ENCODE measurements around the gene ZBTB7C.

Gene ZBTB7C

GRCh38 chr18:48159816-48160215 lies 249.4 kb downstream of the ZBTB7C start:
- Histone ChIP-seq H3K9ac (ENCODE audit: low read depth, low read length) (no peak overlapping the region), H3K4me1 (ENCODE audit: insufficient read depth, low read length) (no peaks in the 10 kb centered on the region; the same call in 1 of the 2 replicates), H3K9me3 (ENCODE audit: control insufficient read depth, insufficient read depth, low read length) (no peaks in the 10 kb centered on the region), H3K36me3 (ENCODE audit: insufficient read depth, low read length) (no peaks in the 10 kb centered on the region)

- no peaks in the 10 kb centered on the region; the same call in 1 of the 2 replicates for H3K4me1 ChIP-seq (ENCODE audit: insufficient read depth, low read length)
Measured at GRCh38 chr18:48158721-48159120, 250.5 kb downstream of the ZBTB7C start.

GRCh38 chr18:48157956-48158355 lies 251.2 kb downstream of the ZBTB7C start:
- H3K36me3 ChIP-seq (ENCODE audit: insufficient read depth, low read length), result no peaks in the 10 kb centered on the region
- no peaks in the 10 kb centered on the region for H3K9me3 ChIP-seq (ENCODE audit: control insufficient read depth, insufficient read depth, low read length)
- no peaks in the 10 kb centered on the region for H3K4me1 ChIP-seq (ENCODE audit: insufficient read depth, low read length)
- H3K9ac ChIP-seq (ENCODE audit: low read depth, low read length), result no peak overlapping the region

More at GRCh38 chr18:48158721-48159120, 250.5 kb downstream of the ZBTB7C start:
- Histone ChIP-seq H3K36me3 (ENCODE audit: insufficient read depth, low read length) (no peaks in the 10 kb centered on the region), H3K9me3 (ENCODE audit: control insufficient read depth, insufficient read depth, low read length) (no peaks in the 10 kb centered on the region), H3K9ac (ENCODE audit: low read depth, low read length) (no peak overlapping the region)

GRCh38 chr18:48155856-48156255 lies 253.3 kb downstream of the ZBTB7C start:
- no peaks in the 10 kb centered on the region for H3K9me3 ChIP-seq (ENCODE audit: control insufficient read depth, insufficient read depth, low read length)
- no peak overlapping the region for H3K9ac ChIP-seq (ENCODE audit: low read depth, low read length)
- no peaks in the 10 kb centered on the region for H3K36me3 ChIP-seq (ENCODE audit: insufficient read depth, low read length)
- H3K4me1 ChIP-seq (ENCODE audit: insufficient read depth, low read length), result no peaks in the 10 kb centered on the region

- no peak overlapping the region for H3K9ac ChIP-seq (ENCODE audit: low read depth, low read length)
- H3K9me3 ChIP-seq (ENCODE audit: control insufficient read depth, insufficient read depth, low read length), result no peaks in the 10 kb centered on the region
- H3K36me3 ChIP-seq (ENCODE audit: insufficient read depth, low read length), result no peaks in the 10 kb centered on the region
- no peaks in the 10 kb centered on the region for H3K4me1 ChIP-seq (ENCODE audit: insufficient read depth, low read length)
Measured at GRCh38 chr18:48154828-48155227, 254.4 kb downstream of the ZBTB7C start.

- Histone ChIP-seq H3K4me1 (ENCODE audit: insufficient read depth, low read length) (no peaks in the 10 kb centered on the region), H3K9ac (ENCODE audit: low read depth, low read length) (no peak overlapping the region), H3K36me3 (ENCODE audit: insufficient read depth, low read length) (no peaks in the 10 kb centered on the region), H3K9me3 (ENCODE audit: control insufficient read depth, insufficient read depth, low read length) (no peaks in the 10 kb centered on the region)
Measured at GRCh38 chr18:48153613-48154481, 255.3 kb downstream of the ZBTB7C start.

- no peaks in the 10 kb centered on the region for H3K9me3 ChIP-seq (ENCODE audit: control insufficient read depth, insufficient read depth, low read length)
Measured at GRCh38 chr18:48152549-48152948, 256.6 kb downstream of the ZBTB7C start.

GRCh38 chr18:48151421-48152065 lies 257.6 kb downstream of the ZBTB7C start:
- Histone ChIP-seq H3K9ac (ENCODE audit: low read depth, low read length) (no peak overlapping the region), H3K9me3 (ENCODE audit: control insufficient read depth, insufficient read depth, low read length) (no peaks in the 10 kb centered on the region), H3K4me1 (ENCODE audit: insufficient read depth, low read length) (no peaks in the 10 kb centered on the region), H3K36me3 (ENCODE audit: insufficient read depth, low read length) (no peaks in the 10 kb centered on the region)

More at GRCh38 chr18:48152549-48152948, 256.6 kb downstream of the ZBTB7C start:
- Histone ChIP-seq H3K4me1 (ENCODE audit: insufficient read depth, low read length) (no peaks in the 10 kb centered on the region), H3K9ac (ENCODE audit: low read depth, low read length) (no peak overlapping the region), H3K36me3 (ENCODE audit: insufficient read depth, low read length) (no peaks in the 10 kb centered on the region)

- Histone ChIP-seq H3K9me3 (ENCODE audit: control insufficient read depth, insufficient read depth, low read length) (no peaks in the 10 kb centered on the region), H3K9ac (ENCODE audit: low read depth, low read length) (no peak overlapping the region), H3K36me3 (ENCODE audit: insufficient read depth, low read length) (no peaks in the 10 kb centered on the region), H3K4me1 (ENCODE audit: insufficient read depth, low read length) (no peaks in the 10 kb centered on the region)
Measured at GRCh38 chr18:48149020-48149685, 260.0 kb downstream of the ZBTB7C start.

GRCh38 chr18:48142994-48143393 lies 266.2 kb downstream of the ZBTB7C start:
- peaks cover 15% of the 10 kb centered on the region for H3K4me1 ChIP-seq (ENCODE audit: insufficient read depth, low read length)
- H3K36me3 ChIP-seq (ENCODE audit: insufficient read depth, low read length), result no peaks in the 10 kb centered on the region
- no peaks in the 10 kb centered on the region for H3K9me3 ChIP-seq (ENCODE audit: control insufficient read depth, insufficient read depth, low read length)
- H3K9ac ChIP-seq (ENCODE audit: low read depth, low read length), result no peak overlapping the region

- no peaks in the 10 kb centered on the region for H3K9me3 ChIP-seq (ENCODE audit: control insufficient read depth, insufficient read depth, low read length)
- peaks cover 21% of the 10 kb centered on the region for H3K4me1 ChIP-seq (ENCODE audit: insufficient read depth, low read length)
- no peak overlapping the region for H3K9ac ChIP-seq (ENCODE audit: low read depth, low read length)
- no peaks in the 10 kb centered on the region for H3K36me3 ChIP-seq (ENCODE audit: insufficient read depth, low read length)
Measured at GRCh38 chr18:48142353-48142752, 266.8 kb downstream of the ZBTB7C start.

GRCh38 chr18:48140731-48141130 lies 268.5 kb downstream of the ZBTB7C start:
- Histone ChIP-seq H3K4me1 (ENCODE audit: insufficient read depth, low read length) (peaks cover 21% of the 10 kb centered on the region), H3K9ac (ENCODE audit: low read depth, low read length) (no peak overlapping the region), H3K9me3 (ENCODE audit: control insufficient read depth, insufficient read depth, low read length) (no peaks in the 10 kb centered on the region), H3K36me3 (ENCODE audit: insufficient read depth, low read length) (no peaks in the 10 kb centered on the region)

- H3K4me1 ChIP-seq (ENCODE audit: insufficient read depth, low read length), result peaks cover 21% of the 10 kb centered on the region
- no peaks in the 10 kb centered on the region for H3K9me3 ChIP-seq (ENCODE audit: control insufficient read depth, insufficient read depth, low read length)
- no peaks in the 10 kb centered on the region for H3K36me3 ChIP-seq (ENCODE audit: insufficient read depth, low read length)
- H3K9ac ChIP-seq (ENCODE audit: low read depth, low read length), result no peak overlapping the region
Measured at GRCh38 chr18:48139431-48140347, 269.5 kb downstream of the ZBTB7C start.

Measured in ES-I3 (cell line).